SK-N-SH (cell line): ENCODE measurements around the gene WDR35.

Experiments used
- RFX5 ChIP-seq: IDR thresholded peaks from 2 replicates; pipeline ENCODE4 v1.6.1; 2012; ENCODE audit warnings: mild to moderate bottlenecking, improper control_type of control experiment, low read length
- TF ChIP-seq, protein P1 (sequence below): fragments of 200-600 bp; sonication (generic); IDR thresholded peaks from 2 replicates; pipeline ENCODE4 v1.6.1; 2017; ENCODE audit warnings: antibody characterized with exemption, mild to moderate bottlenecking, moderate library complexity

DNA sequence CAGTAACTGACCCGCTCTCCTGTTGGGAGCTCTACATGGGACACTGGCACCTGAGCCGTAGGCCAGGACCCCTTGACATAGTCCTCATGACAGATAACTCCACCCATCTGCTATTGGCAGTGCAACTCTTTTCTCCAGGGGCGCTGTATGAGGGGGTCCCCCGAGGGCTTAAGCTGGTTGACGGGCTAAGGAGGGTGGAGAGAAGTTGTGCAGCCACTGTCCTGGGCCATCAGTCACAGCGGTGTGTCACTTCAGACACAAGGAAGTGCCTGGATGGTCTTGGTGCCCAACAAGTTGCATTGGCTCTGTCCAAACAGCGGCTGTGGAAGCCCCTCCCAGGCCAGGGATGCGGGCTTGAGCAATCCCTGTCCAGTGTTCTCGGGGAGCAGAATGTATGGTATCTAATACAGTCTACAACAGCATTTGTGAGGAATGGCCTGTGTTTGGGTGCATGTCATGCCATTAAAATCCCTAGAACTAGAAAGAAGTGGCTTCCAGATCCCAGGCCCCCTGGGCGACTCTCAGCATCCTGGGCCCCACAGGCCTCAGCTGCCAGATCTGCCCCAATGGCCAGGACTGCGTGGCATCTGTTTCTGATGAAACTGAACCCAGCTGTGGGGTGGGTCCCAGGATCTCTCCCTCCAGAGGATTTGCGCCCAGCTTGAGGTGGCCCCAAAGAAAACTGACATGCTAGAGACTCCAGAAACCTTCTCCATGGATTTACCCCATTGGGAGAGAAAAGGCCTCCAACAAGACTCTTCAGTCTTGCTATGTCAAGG lies 111.4 kb downstream of the WDR35 start:
- TF ChIP-seq RFX5 = no peak
- TF ChIP-seq, protein P1, sequence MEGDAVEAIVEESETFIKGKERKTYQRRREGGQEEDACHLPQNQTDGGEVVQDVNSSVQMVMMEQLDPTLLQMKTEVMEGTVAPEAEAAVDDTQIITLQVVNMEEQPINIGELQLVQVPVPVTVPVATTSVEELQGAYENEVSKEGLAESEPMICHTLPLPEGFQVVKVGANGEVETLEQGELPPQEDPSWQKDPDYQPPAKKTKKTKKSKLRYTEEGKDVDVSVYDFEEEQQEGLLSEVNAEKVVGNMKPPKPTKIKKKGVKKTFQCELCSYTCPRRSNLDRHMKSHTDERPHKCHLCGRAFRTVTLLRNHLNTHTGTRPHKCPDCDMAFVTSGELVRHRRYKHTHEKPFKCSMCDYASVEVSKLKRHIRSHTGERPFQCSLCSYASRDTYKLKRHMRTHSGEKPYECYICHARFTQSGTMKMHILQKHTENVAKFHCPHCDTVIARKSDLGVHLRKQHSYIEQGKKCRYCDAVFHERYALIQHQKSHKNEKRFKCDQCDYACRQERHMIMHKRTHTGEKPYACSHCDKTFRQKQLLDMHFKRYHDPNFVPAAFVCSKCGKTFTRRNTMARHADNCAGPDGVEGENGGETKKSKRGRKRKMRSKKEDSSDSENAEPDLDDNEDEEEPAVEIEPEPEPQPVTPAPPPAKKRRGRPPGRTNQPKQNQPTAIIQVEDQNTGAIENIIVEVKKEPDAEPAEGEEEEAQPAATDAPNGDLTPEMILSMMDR = no peak
